ENCODE measurements around the gene RTL5.
A peak's percentile ranks its signal among the peaks of the same experiment; 100 is the strongest.
"Not testable (repeated sequence)": the region's sequence is repeated elsewhere in the genome, so short reads cannot be mapped to it uniquely, and the experiment has no call there.

RTL5 gene

GRCh38 chrX:72131317-72132294 lies at the start of gene RTL5:
Gene RTL5 (minus strand): TSS chrX:72131915.
- peak; percentile 96 for DNase-seq

DNA sequence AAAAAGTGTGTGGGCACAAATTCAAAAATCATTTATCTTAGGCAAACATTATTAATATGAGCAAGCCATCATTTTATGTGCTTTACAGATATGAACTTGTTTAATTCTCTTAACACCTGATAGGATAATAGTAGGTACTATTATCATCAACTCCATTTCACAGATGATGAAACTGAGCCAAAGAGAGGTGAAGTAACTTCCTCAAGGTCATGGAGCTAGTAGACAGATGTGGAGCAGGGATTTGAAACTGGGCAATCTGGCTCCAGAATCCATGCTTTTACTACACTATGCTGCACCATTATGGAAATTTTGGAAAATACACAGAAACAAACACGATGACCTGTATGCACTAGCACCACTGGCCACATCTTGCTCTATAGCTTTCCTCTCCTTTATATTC lies 48.8 kb upstream of the RTL5 start:
- DNase-seq = no peak

GRCh38 chrX:72176981-72177380 lies 45.3 kb upstream of the RTL5 start:
- peak; percentile 40 for DNase-seq

GRCh38 chrX:72176289-72176688 lies 44.6 kb upstream of the RTL5 start:
- not testable (repeated sequence) for DNase-seq

- DNase-seq = no peak
These were observed 37.5 kb upstream of the RTL5 start for GRCh38 chrX:72169008-72169728.

DNA sequence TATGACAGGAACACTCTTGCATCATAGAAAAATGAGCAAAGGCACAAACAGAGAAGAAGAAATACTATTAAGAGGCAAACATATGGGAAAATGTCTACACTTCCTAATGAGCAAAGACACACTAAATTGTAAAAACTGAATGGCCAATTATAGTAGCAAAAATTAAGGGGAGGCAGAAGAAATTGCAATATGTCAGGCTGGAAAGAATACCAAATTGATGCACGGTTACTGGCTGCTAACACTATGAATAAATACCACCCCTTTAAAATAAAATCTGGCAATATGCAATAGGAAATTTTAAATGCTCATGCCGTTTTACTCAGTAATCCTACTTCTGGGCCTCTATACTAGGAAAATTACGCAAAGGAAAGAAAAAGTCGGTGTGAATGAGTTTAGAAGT lies 33.8 kb upstream of the RTL5 start:
- DNase-seq = no peak

DNA sequence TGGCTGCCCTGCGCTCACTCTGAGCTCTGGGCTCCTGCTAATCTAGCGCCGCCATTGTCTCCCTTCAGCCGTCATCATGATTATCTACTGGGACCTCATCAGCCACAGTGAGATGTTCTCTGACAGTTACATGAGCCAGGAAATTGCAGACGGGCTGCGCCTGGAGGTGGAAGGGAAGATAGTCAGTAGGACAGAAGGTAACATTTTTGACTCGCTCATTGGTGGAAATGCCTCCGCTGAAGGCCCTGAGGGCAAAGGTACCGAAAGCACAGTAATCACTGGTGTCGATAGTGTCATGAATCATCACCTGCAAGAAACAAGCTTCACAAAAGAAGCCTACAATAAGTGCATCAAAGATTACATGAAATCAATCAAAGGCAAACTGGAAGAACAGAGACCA lies 28.1 kb upstream of the RTL5 start:
- no peak for DNase-seq

GRCh38 chrX:72158773-72159172 lies 27.1 kb upstream of the RTL5 start:
- no peak for DNase-seq

GRCh38 chrX:72146527-72146926 lies 14.8 kb upstream of the RTL5 start:
- DNase-seq = peak; percentile 83

DNA sequence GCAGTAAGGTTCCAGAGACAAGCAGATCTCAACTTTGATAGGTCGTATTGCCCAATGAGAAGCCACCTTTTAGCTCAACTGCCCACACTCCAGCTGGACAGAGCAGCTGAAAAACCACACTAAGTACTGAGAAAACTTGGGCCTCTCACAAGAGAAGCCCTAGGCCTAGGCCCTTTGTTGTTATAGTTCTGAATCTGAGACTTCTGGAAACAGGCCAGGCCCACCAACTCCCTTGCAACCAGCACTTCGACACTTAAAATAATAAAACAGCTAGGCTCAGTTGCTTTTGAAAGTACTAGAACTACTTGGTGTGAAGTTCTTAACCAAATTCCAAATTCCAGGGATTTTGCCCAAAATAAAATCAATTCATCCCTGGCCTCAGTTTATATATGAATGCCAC lies 13.5 kb upstream of the RTL5 start:
- no peak for DNase-seq

- no peak for DNase-seq
These were observed 11.8 kb upstream of the RTL5 start for GRCh38 chrX:72143609-72143907.

GRCh38 chrX:72142794-72143608 lies 11.3 kb upstream of the RTL5 start:
- DNase-seq = peak; percentile 34

GRCh38 chrX:72142094-72142793 lies 10.5 kb upstream of the RTL5 start:
- peak; percentile 95 for DNase-seq

- peak; percentile 22 for DNase-seq
These were observed 9.8 kb upstream of the RTL5 start for GRCh38 chrX:72141372-72142004.

GRCh38 chrX:72139538-72139937 lies 7.8 kb upstream of the RTL5 start:
- DNase-seq = no peak

DNA sequence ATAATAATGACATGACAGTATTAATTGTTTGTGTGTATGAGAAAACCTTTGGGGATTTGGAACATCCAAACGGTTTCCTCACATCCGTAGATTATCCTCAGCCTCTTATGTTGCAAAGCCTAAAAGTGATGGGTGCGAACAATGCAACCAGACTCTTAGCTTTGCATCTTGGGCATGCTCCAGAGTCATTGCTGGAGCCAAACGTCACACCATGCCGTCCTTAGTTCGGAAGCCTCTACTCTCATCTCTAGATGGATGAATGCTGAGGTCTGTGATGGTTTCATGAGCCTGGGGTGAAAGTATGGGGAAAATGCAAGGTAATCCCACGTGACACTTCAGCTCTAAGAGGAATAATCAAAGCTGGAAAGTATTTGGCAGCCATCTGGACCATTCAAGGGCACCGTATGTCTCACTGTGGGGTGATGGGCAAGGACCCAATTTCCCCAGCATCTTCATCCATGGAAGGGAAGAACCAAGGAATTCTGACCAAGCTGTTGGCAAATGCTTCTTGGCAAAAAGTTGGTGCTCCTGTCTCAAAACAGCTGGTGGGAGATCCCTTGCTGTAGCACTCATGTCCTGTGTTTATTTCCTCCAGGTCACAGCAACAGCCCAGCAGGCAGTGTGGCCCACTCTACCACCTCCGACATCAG lies 6.3 kb upstream of the RTL5 start:
- no peak for DNase-seq

- DNase-seq = no peak
These were observed 2.3 kb upstream of the RTL5 start for GRCh38 chrX:72133851-72134546.

DNA sequence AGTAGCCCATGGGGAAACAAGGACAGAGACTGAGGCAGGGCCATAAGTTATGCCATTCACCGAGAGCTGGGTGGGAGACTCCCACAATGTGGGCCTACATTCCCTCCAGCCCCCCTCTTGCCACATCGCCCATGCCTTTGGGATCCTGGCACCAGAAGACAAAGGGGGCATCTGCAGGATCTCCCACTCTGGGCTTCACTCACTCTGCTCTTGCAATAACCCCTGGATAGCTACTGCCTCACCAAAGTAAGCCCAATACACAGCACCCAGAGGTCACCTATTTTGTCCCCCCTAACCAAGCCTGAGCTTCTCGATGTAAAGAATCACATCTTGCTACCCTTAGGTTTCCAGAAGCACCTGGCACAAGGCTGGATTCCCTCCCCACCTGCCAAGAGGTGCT lies 741 bp upstream of the RTL5 start:
- no peak for DNase-seq

GRCh38 chrX:72130762-72131250 lies 909 bp downstream of the RTL5 start:
- DNase-seq = no peak

GRCh38 chrX:72130156-72130761 lies 1.5 kb downstream of the RTL5 start:
- DNase-seq = no peak

Measured in DMS53 (cell line).